ENCODE measurements around the gene PANX1.

The PANX1 gene

GRCh38 chr11:94144216-94144615, 15.6 kb downstream of the PANX1 start:
- Histone ChIP-seq H4K20me1 (ENCODE audit: low read depth, low read length) (peaks cover 4% of the 10 kb centered on the region; the same call in 1 of the 2 replicates), H3K79me2 (ENCODE audit: insufficient read depth, low read length) (peaks cover 63% of the 10 kb centered on the region), H3K27ac (ENCODE audit: low read depth, low read length) (no peak overlapping the region)

GRCh38 chr11:94144664-94145063, 16.0 kb downstream of the PANX1 start:
- Histone ChIP-seq H3K36me3 (ENCODE audit: low read length) (no peaks in the 10 kb centered on the region), H2AFZ (ENCODE audit: low read depth, low read length, severe bottlenecking) (no peak overlapping the region), H3K9ac (ENCODE audit: low read length) (no peak overlapping the region), H3K4me2 (ENCODE audit: low read depth, low read length, poor library complexity, severe bottlenecking) (no peak overlapping the region), H3K9me2 (replicated peaks; ENCODE audit: insufficient read depth, low read length) (no peaks in the 10 kb centered on the region), H3K9me3 (ENCODE audit: insufficient read depth, low read length) (no peaks in the 10 kb centered on the region), H3K27ac (ENCODE audit: low read depth, low read length) (no peak overlapping the region), H3K27me3 (ENCODE audit: low read length) (no peaks in the 10 kb centered on the region), H3F3A (ENCODE audit: insufficient read depth) (no peaks in the 10 kb centered on the region), H4K20me1 (ENCODE audit: low read depth, low read length) (peaks cover 4% of the 10 kb centered on the region; the same call in 1 of the 2 replicates), H3K79me2 (ENCODE audit: insufficient read depth, low read length) (peaks cover 58% of the 10 kb centered on the region), H3K4me3 (ENCODE audit: insufficient read depth, low read length, poor library complexity, severe bottlenecking) (no peak overlapping the region)
- TF ChIP-seq EZH2phosphoT487 (conservative IDR thresholded peaks at IDR 0.05; ENCODE audit: low read length): no peak
- TF ChIP-seq, protein P1, sequence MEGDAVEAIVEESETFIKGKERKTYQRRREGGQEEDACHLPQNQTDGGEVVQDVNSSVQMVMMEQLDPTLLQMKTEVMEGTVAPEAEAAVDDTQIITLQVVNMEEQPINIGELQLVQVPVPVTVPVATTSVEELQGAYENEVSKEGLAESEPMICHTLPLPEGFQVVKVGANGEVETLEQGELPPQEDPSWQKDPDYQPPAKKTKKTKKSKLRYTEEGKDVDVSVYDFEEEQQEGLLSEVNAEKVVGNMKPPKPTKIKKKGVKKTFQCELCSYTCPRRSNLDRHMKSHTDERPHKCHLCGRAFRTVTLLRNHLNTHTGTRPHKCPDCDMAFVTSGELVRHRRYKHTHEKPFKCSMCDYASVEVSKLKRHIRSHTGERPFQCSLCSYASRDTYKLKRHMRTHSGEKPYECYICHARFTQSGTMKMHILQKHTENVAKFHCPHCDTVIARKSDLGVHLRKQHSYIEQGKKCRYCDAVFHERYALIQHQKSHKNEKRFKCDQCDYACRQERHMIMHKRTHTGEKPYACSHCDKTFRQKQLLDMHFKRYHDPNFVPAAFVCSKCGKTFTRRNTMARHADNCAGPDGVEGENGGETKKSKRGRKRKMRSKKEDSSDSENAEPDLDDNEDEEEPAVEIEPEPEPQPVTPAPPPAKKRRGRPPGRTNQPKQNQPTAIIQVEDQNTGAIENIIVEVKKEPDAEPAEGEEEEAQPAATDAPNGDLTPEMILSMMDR (IDR thresholded peaks at IDR 0.05; ENCODE audit: insufficient read depth, low read length, poor library complexity, severe bottlenecking): no peak

More at GRCh38 chr11:94144216-94144615, 15.6 kb downstream of the PANX1 start:
- H3K4me2 ChIP-seq (ENCODE audit: low read depth, low read length, poor library complexity, severe bottlenecking): no peak overlapping the region
- no peaks in the 10 kb centered on the region for H3F3A ChIP-seq (ENCODE audit: insufficient read depth)
- H2AFZ ChIP-seq (ENCODE audit: low read depth, low read length, severe bottlenecking): no peak overlapping the region
- H3K9me2 ChIP-seq (replicated peaks; ENCODE audit: insufficient read depth, low read length): no peaks in the 10 kb centered on the region
- no peaks in the 10 kb centered on the region for H3K36me3 ChIP-seq (ENCODE audit: low read length)
- H3K27me3 ChIP-seq (ENCODE audit: low read length): no peaks in the 10 kb centered on the region
- H3K9ac ChIP-seq (ENCODE audit: low read length): no peak overlapping the region
- H3K4me3 ChIP-seq (ENCODE audit: insufficient read depth, low read length, poor library complexity, severe bottlenecking): no peak overlapping the region
- H3K9me3 ChIP-seq (ENCODE audit: insufficient read depth, low read length): no peaks in the 10 kb centered on the region
- TF ChIP-seq, protein P1 (IDR thresholded peaks at IDR 0.05; ENCODE audit: insufficient read depth, low read length, poor library complexity, severe bottlenecking): no peak
- TF ChIP-seq EZH2phosphoT487 (conservative IDR thresholded peaks at IDR 0.05; ENCODE audit: low read length): no peak

- H3K4me3 ChIP-seq (ENCODE audit: insufficient read depth, low read length, poor library complexity, severe bottlenecking): no peak overlapping the region
- no peaks in the 10 kb centered on the region for H3K36me3 ChIP-seq (ENCODE audit: low read length)
- no peak for TF ChIP-seq EZH2phosphoT487 (conservative IDR thresholded peaks at IDR 0.05; ENCODE audit: low read length)
- TF ChIP-seq, protein P1 (IDR thresholded peaks at IDR 0.05; ENCODE audit: insufficient read depth, low read length, poor library complexity, severe bottlenecking): no peak
- no peaks in the 10 kb centered on the region for H3K27me3 ChIP-seq (ENCODE audit: low read length)
- no peak overlapping the region for H3K9ac ChIP-seq (ENCODE audit: low read length)
- H2AFZ ChIP-seq (ENCODE audit: low read depth, low read length, severe bottlenecking): no peak overlapping the region
- no peaks in the 10 kb centered on the region for H3F3A ChIP-seq (ENCODE audit: insufficient read depth)
- H3K4me2 ChIP-seq (ENCODE audit: low read depth, low read length, poor library complexity, severe bottlenecking): no peak overlapping the region
- H3K9me3 ChIP-seq (ENCODE audit: insufficient read depth, low read length): no peaks in the 10 kb centered on the region
- no peak overlapping the region for H3K27ac ChIP-seq (ENCODE audit: low read depth, low read length)
- peaks cover 56% of the 10 kb centered on the region for H3K79me2 ChIP-seq (ENCODE audit: insufficient read depth, low read length)
- peaks cover 4% of the 10 kb centered on the region; the same call in 1 of the 2 replicates for H4K20me1 ChIP-seq (ENCODE audit: low read depth, low read length)
- H3K9me2 ChIP-seq (replicated peaks; ENCODE audit: insufficient read depth, low read length): no peaks in the 10 kb centered on the region
Observed at GRCh38 chr11:94145431-94145830, 16.8 kb downstream of the PANX1 start.

All from SU-DHL-6 (cell line).